GM12878 (cell line): Measurements from ENCODE around the gene CD200R1L. TPM values are rescaled to one million over a fixed set of nuclear protein-coding genes. Genes with fewer than 3 reads are reported as not detected.

Source experiments
- ATAC-seq: fragments of 200-7000 bp; cut with Tn5 transposase; 3 replicates; pipeline ENCODE4 v1.9.1; 2020; ENCODE audit warnings: mild to moderate bottlenecking, moderate library complexity
- BruUV-seq: library from RNA; stranded (reverse); fragments of 400-500 nt; replicated peaks from 2 replicates; lab custom pipeline; 2021; lab: Mats Ljungman, UMichigan
- CTCF ChIA-PET: fragments of 300-600 bp; sonication (Branson Sonifier 250); formaldehyde crosslinking; extraction: SDS; loops from one replicate; lab custom pipeline; 2021; ENCODE audit warnings: inconsistent platforms; lab: Yijun Ruan, JAX
- POLR2A ChIA-PET: fragments of 350-600 bp; formaldehyde crosslinking; extraction: SDS; loops from one replicate; lab custom pipeline; 2021; ENCODE audit warnings: inconsistent platforms; lab: Charles Lee
- RAD21 ChIA-PET: fragments of 300-600 bp; sonication (Branson Sonifier 250); formaldehyde crosslinking; loops from one replicate; lab custom pipeline; 2023; ENCODE audit warnings: antibody characterized with exemption; ENCODE audit not compliant: unreplicated experiment; lab: Charles Lee
- SMC1A ChIA-PET: fragments of 300-600 bp; sonication (Branson Sonifier 250); formaldehyde crosslinking; loops from one replicate; lab custom pipeline; 2023; ENCODE audit not compliant: unreplicated experiment, uncharacterized antibody; lab: Charles Lee
- DNase-seq: peaks from one replicate; pipeline ENCODE4 v3.0.0-alpha.2; 2011; ENCODE audit warnings: low read depth, low spot score
- FAIRE-seq: peaks from 3 replicates; lab custom pipeline; 2011; peaks lifted over from hg19 to GRCh38; lab: Jason Lieb, UNC
- H2AFZ ChIP-seq: 2 replicates; pipeline ENCODE4 v1.6.0; 2011; ENCODE audit warnings: low read depth, low read length, control low read depth; ENCODE audit not compliant: control insufficient read depth
- H3K27ac ChIP-seq: 2 replicates; pipeline ENCODE4 v1.5.1; 2011; ENCODE audit warnings: control low read depth; ENCODE audit not compliant: control insufficient read depth, insufficient read depth
- H3K27me3 ChIP-seq, 2 experiments: replicated peaks in 1 of 2; 2 replicates each; pipeline versions ENCODE4 v1.6.0 to v1.6.1; 2011; ENCODE audit warnings: low read length in 1 of 2; ENCODE audit not compliant: control insufficient read depth in 2 of 2, insufficient read depth in 2 of 2
- H3K36me3 ChIP-seq, 2 experiments: 2 replicates each; pipeline ENCODE4 v1.5.1; 2011; ENCODE audit warnings: low read length in 1 of 2; ENCODE audit not compliant: control insufficient read depth in 2 of 2, insufficient read depth in 2 of 2
- H3K4me1 ChIP-seq: 2 replicates; pipeline ENCODE4 v1.6.1; 2011; ENCODE audit warnings: mild to moderate bottlenecking, low read length, moderate library complexity, mixed read lengths; ENCODE audit not compliant: control insufficient read depth, insufficient read depth
- H3K4me2 ChIP-seq: 2 replicates; pipeline ENCODE4 v1.6.0; 2011; ENCODE audit warnings: control low read depth; ENCODE audit not compliant: control insufficient read depth, insufficient read depth
- H3K4me3 ChIP-seq: fragments of 200-600 bp; sonication (generic); 2 replicates; pipeline ENCODE4 v1.5.1; 2016
- H3K79me2 ChIP-seq: 2 replicates; pipeline ENCODE4 v1.6.0; 2011; ENCODE audit warnings: low read length; ENCODE audit not compliant: control insufficient read depth, insufficient read depth
- H3K9ac ChIP-seq: 2 replicates; pipeline ENCODE4 v1.8.0; 2011; ENCODE audit warnings: low read length, control low read depth, mixed read lengths; ENCODE audit not compliant: control insufficient read depth, insufficient read depth
- H3K9me3 ChIP-seq: replicated peaks from 3 replicates; pipeline ENCODE4 v1.5.1; 2011; ENCODE audit warnings: mild to moderate bottlenecking, low read length; ENCODE audit not compliant: control insufficient read depth, insufficient read depth
- H4K20me1 ChIP-seq: 2 replicates; pipeline ENCODE4 v1.6.0; 2011; ENCODE audit not compliant: control insufficient read depth, insufficient read depth
- GABPA ChIP-seq: IDR thresholded peaks from 2 replicates; pipeline ENCODE4 v1.6.1; 2014; ENCODE audit warnings: antibody characterized with exemption, low read depth, mild to moderate bottlenecking, inconsistent platforms
- LARP7 ChIP-seq: fragments of 450-650 bp; IDR thresholded peaks from 2 replicates; pipeline ENCODE4 v1.6.1; 2017; ENCODE audit warnings: mild to moderate bottlenecking
- PKNOX1 ChIP-seq: fragments of 450-650 bp; IDR thresholded peaks from 2 replicates; pipeline ENCODE4 v1.6.1; 2016; ENCODE audit warnings: mild to moderate bottlenecking
- PRDM15 ChIP-seq: fragments of 450-650 bp; formaldehyde crosslinking; IDR thresholded peaks from 2 replicates; pipeline ENCODE4 v1.4.0; 2020; ENCODE audit warnings: mild to moderate bottlenecking, moderate library complexity
- RUNX3 ChIP-seq: IDR thresholded peaks from 2 replicates; pipeline ENCODE4 v1.6.1; 2012; ENCODE audit warnings: low read length, inconsistent platforms
- TARDBP ChIP-seq: IDR thresholded peaks from 2 replicates; pipeline ENCODE4 v1.6.1; 2016; ENCODE audit warnings: borderline replicate concordance
- in situ Hi-C: fragments of 300-500 bp; cut with MboI; formaldehyde crosslinking; loops from 9 replicates; pipeline ENCODE4 v1.14.3; 2018; ENCODE audit warnings: mixed read lengths
- intact Hi-C: fragments of 100-400 bp; cut with micrococcal nuclease; formaldehyde crosslinking; loops from one replicate; pipeline ENCODE4 v1.14.2; 2022; ENCODE audit not compliant: unreplicated experiment
- polyA plus RNA-seq, 11 experiments: library from polyadenylated mRNA; depleted of rRNA in 4 of 11; unstranded in 6 of 11; stranded (reverse) in 5 of 11; fragments of >200 nt; fragmentation: Nextera tagmentation in 4 of 11; fragmentation: Illumina TruSeq in 1 of 11; extraction: Ambion mirVana in 4 of 11; extraction: Trizol in 1 of 11; gene quantifications; 1 replicate in 1 of 11; 2 replicates in 10 of 11; pipeline versions ENCODE4 v1.2.1 to v1.2.3, GENCODE V29; 2011 to 2016; ENCODE audit warnings: inconsistent platforms in 2 of 11, missing spikeins in 2 of 11, low read depth in 1 of 11
- total RNA-seq, 4 experiments: library from RNA; depleted of rRNA in 3 of 4; stranded (reverse); fragments of >200 nt in 3 of 4; fragmentation: Illumina TruSeq in 1 of 4; extraction: Trizol in 1 of 4; gene quantifications; 2 replicates each; pipeline versions ENCODE4 v1.2.1 to v1.2.3, GENCODE V29; 2013 to 2021
- TF ChIP-seq, protein P1 (sequence below): IDR thresholded peaks from 2 replicates; pipeline ENCODE4 v1.6.1; 2011; ENCODE audit warnings: low read depth, mild to moderate bottlenecking, low read length, moderate library complexity, borderline replicate concordance; ENCODE audit errors: extremely low read depth
- TF ChIP-seq, protein P2 (sequence below): IDR thresholded peaks from 2 replicates; pipeline ENCODE4 v1.6.1; 2012; ENCODE audit warnings: mild to moderate bottlenecking, low read depth, low read length

CD200R1L gene
- total and polyA plus RNA-seq, 10 of the 15 experiments (the other 5 are each of a cell fraction or from before 2014, with no cell fraction given) = 0.41 TPM; not detected in 9

DNA sequence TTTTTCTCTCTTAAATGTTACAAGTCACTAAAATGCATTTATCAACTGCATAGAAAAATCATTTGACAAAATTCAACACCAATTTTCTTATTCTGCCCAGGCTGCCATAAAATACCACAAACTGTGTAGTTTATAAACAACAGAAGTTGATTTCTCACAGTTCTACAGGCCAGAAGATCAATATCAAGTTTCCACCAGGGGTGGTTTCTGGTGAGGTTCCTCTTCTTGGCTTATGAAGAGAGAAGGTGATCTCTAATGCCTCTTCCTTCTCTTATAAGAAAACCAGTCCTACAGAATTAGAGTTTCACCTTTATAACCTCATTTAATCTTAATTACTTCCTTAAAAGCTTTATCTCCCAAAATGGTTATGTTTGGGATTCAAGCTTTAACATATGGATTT is 10.9 kb upstream of the CD200R1L start:
- Histone ChIP-seq H3K4me1 (peaks cover 3% of the 10 kb centered on the region; the same call in 1 of the 2 replicates), H3K36me3 (no peaks in the 10 kb centered on the region), H4K20me1 (no peaks in the 10 kb centered on the region), H3K9ac (no peak overlapping the region), H3K27me3 (no peaks in the 10 kb centered on the region), H2AFZ (no peak overlapping the region), H3K4me3 (no peak overlapping the region), H3K27ac (no peak overlapping the region)
- RAD21 ChIA-PET = no interaction called here
- in situ Hi-C loops (no loop called here), intact Hi-C loops (no loop called here)
- FAIRE-seq = no peak
- no peak for ATAC-seq
- SMC1A ChIA-PET = no interaction called here
- no TSS peak for BruUV-seq
- POLR2A ChIA-PET = no interaction called here
- CTCF ChIA-PET = no interaction called here
- DNase-seq = no peak
- no peak for TF ChIP-seq PKNOX1
- TF ChIP-seq LARP7 = no peak
- no peak for TF ChIP-seq PRDM15 (CRISPR knock-in tag)
- TF ChIP-seq RUNX3 = no peak
- TF ChIP-seq TARDBP = no peak
- TF ChIP-seq, protein P1, sequence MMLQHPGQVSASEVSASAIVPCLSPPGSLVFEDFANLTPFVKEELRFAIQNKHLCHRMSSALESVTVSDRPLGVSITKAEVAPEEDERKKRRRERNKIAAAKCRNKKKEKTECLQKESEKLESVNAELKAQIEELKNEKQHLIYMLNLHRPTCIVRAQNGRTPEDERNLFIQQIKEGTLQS = no peak
- no peak for TF ChIP-seq GABPA
- TF ChIP-seq, protein P2, sequence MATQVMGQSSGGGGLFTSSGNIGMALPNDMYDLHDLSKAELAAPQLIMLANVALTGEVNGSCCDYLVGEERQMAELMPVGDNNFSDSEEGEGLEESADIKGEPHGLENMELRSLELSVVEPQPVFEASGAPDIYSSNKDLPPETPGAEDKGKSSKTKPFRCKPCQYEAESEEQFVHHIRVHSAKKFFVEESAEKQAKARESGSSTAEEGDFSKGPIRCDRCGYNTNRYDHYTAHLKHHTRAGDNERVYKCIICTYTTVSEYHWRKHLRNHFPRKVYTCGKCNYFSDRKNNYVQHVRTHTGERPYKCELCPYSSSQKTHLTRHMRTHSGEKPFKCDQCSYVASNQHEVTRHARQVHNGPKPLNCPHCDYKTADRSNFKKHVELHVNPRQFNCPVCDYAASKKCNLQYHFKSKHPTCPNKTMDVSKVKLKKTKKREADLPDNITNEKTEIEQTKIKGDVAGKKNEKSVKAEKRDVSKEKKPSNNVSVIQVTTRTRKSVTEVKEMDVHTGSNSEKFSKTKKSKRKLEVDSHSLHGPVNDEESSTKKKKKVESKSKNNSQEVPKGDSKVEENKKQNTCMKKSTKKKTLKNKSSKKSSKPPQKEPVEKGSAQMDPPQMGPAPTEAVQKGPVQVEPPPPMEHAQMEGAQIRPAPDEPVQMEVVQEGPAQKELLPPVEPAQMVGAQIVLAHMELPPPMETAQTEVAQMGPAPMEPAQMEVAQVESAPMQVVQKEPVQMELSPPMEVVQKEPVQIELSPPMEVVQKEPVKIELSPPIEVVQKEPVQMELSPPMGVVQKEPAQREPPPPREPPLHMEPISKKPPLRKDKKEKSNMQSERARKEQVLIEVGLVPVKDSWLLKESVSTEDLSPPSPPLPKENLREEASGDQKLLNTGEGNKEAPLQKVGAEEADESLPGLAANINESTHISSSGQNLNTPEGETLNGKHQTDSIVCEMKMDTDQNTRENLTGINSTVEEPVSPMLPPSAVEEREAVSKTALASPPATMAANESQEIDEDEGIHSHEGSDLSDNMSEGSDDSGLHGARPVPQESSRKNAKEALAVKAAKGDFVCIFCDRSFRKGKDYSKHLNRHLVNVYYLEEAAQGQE = no peak
- TF ChIP-seq, all 136 proteins: peak for 0
- peaks cover 11% of the 10 kb centered on the region; the same call in 2 of the 3 replicates for H3K9me3 ChIP-seq
- H3K4me2 ChIP-seq = no peak overlapping the region
- no peaks in the 10 kb centered on the region for H3K79me2 ChIP-seq
